Erythroblast (primary cell): ENCODE results near the gene EDEM2.
A peak's percentile ranks its signal among the peaks of the same experiment; 100 is the strongest.

Source experiments
- DNase-seq, 2 experiments: peaks; one replicate each; lab custom pipeline; 2025; lab: John Stamatoyannopoulos, UW
- GATA1 ChIP-seq: IDR thresholded peaks from 2 replicates; pipeline ENCODE4 v1.6.1; 2011; ENCODE audit warnings: low read depth, mild to moderate bottlenecking, control low read depth, low read length, moderate library complexity
- POLR2A ChIP-seq: IDR thresholded peaks from 2 replicates; pipeline ENCODE4 v1.6.1; 2011; ENCODE audit warnings: mild to moderate bottlenecking, low read length

The EDEM2 gene

GRCh38 chr20:35156978-35157377 is 9.8 kb upstream of the EDEM2 start:
- DNase-seq, result no peak
- TF ChIP-seq POLR2A, result no peak
- no peak for TF ChIP-seq GATA1

- no peak for TF ChIP-seq POLR2A
- TF ChIP-seq GATA1, result no peak
- no peak for DNase-seq
Measured at GRCh38 chr20:35155936-35156335, 8.8 kb upstream of the EDEM2 start.

GRCh38 chr20:35151736-35152135 is 4.6 kb upstream of the EDEM2 start:
- DNase-seq, result no peak
- no peak for TF ChIP-seq GATA1
- no peak for TF ChIP-seq POLR2A

GRCh38 chr20:35150846-35151579 is 3.9 kb upstream of the EDEM2 start:
- TF ChIP-seq GATA1, result no peak
- TF ChIP-seq POLR2A, result no peak
- DNase-seq, result no peak

- peak; percentile 61 to 68 for DNase-seq
Measured at GRCh38 chr20:35147575-35148071, 487 bp upstream of the EDEM2 start.

- peak; percentile 52 to 58 for DNase-seq
- TF ChIP-seq POLR2A (no peak), GATA1 (no peak)
Measured at GRCh38 chr20:35146299-35146919, 727 bp downstream of the EDEM2 start.

- peak; percentile 42 for DNase-seq
Measured at GRCh38 chr20:35145141-35145564, 2.0 kb downstream of the EDEM2 start.

GRCh38 chr20:35144694-35145093 is 2.4 kb downstream of the EDEM2 start:
- DNase-seq, result no peak
- no peak for TF ChIP-seq GATA1
- no peak for TF ChIP-seq POLR2A

More at GRCh38 chr20:35145141-35145564, 2.0 kb downstream of the EDEM2 start:
- TF ChIP-seq GATA1, result no peak
- no peak for TF ChIP-seq POLR2A

GRCh38 chr20:35135867-35136586 is 11.1 kb downstream of the EDEM2 start:
- TF ChIP-seq GATA1 (no peak), POLR2A (no peak)
- no peak for DNase-seq

- TF ChIP-seq GATA1 (no peak), POLR2A (no peak)
- DNase-seq, result no peak
Measured at GRCh38 chr20:35134880-35135279, 12.3 kb downstream of the EDEM2 start.

- TF ChIP-seq GATA1 (no peak), POLR2A (no peak)
Measured at GRCh38 chr20:35134472-35134871, 12.7 kb downstream of the EDEM2 start.

GRCh38 chr20:35133735-35134134 is 13.4 kb downstream of the EDEM2 start:
- TF ChIP-seq GATA1 (no peak), POLR2A (no peak)
- DNase-seq, result peak; percentile 18 to 37

More at GRCh38 chr20:35134472-35134871, 12.7 kb downstream of the EDEM2 start:
- no peak for DNase-seq

- no peak for DNase-seq
- TF ChIP-seq GATA1 (no peak), POLR2A (no peak)
Measured at GRCh38 chr20:35133031-35133430, 14.1 kb downstream of the EDEM2 start.

- TF ChIP-seq GATA1 (no peak), POLR2A (no peak)
- no peak for DNase-seq
Measured at GRCh38 chr20:35131934-35132333, 15.2 kb downstream of the EDEM2 start.
